ENCODE measurements around the gene PDE10A.

- TF ChIP-seq SRF (IDR thresholded peaks at IDR 0.05; ENCODE audit: low read depth, low read length) (no peak), EZH2 (IDR thresholded peaks at IDR 0.05; ENCODE audit: low read depth, low read length, severe bottlenecking) (no peak), SIN3A (conservative IDR thresholded peaks at IDR 0.05 in 1 of 2, IDR thresholded peaks at IDR 0.05 in 1 of 2; ENCODE audit: low read depth in 1 of 2, low read length in 2 of 2) (no peak)
- TF ChIP-seq, protein P1, sequence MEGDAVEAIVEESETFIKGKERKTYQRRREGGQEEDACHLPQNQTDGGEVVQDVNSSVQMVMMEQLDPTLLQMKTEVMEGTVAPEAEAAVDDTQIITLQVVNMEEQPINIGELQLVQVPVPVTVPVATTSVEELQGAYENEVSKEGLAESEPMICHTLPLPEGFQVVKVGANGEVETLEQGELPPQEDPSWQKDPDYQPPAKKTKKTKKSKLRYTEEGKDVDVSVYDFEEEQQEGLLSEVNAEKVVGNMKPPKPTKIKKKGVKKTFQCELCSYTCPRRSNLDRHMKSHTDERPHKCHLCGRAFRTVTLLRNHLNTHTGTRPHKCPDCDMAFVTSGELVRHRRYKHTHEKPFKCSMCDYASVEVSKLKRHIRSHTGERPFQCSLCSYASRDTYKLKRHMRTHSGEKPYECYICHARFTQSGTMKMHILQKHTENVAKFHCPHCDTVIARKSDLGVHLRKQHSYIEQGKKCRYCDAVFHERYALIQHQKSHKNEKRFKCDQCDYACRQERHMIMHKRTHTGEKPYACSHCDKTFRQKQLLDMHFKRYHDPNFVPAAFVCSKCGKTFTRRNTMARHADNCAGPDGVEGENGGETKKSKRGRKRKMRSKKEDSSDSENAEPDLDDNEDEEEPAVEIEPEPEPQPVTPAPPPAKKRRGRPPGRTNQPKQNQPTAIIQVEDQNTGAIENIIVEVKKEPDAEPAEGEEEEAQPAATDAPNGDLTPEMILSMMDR (IDR thresholded peaks at IDR 0.05; ENCODE audit: control extremely low read depth in 1 of 3, insufficient read depth in 1 of 3, low read depth in 1 of 3, low read length in 3 of 3): no peak
Observed at GRCh38 chr6:165632194-165632593, 30.8 kb downstream of the PDE10A start.
